ENCODE results near the gene CELF4.

CELF4 gene

GRCh38 chr18:37456395-37456794, 109.2 kb downstream of the CELF4 start:
- H3K9me3 ChIP-seq (ENCODE audit: control insufficient read depth, insufficient read depth, low read length): no peaks in the 10 kb centered on the region
- no peaks in the 10 kb centered on the region for H3K36me3 ChIP-seq (ENCODE audit: insufficient read depth, low read length)

DNA sequence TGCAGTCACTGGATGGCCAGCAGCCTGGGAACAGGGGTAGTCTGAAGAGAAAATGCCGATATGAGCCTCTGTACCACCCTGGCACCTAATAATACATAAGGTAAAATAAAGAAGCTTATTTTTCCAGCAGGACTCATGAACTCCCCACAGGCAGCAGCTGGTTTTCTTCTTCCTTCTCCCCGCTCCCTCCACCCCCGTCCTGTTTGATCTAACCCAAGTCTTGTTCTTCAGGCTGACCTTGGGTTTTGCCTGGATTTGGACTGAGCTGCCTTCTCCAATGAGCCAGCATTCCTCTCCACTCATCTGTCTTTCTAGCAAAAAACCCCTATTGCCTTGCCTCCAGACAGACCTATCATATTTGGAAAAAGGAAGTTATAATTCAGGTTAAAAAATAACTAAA, 111.8 kb downstream of the CELF4 start:
- Histone ChIP-seq H3K9ac (ENCODE audit: low read depth, low read length) (no peak overlapping the region), H3K36me3 (ENCODE audit: insufficient read depth, low read length) (no peaks in the 10 kb centered on the region), H3K4me1 (ENCODE audit: insufficient read depth, low read length) (peaks cover 16% of the 10 kb centered on the region), H3K9me3 (ENCODE audit: control insufficient read depth, insufficient read depth, low read length) (no peaks in the 10 kb centered on the region)

More at GRCh38 chr18:37456395-37456794, 109.2 kb downstream of the CELF4 start:
- no peak overlapping the region for H3K9ac ChIP-seq (ENCODE audit: low read depth, low read length)
- peaks cover 7% of the 10 kb centered on the region; the same call in 1 of the 2 replicates for H3K4me1 ChIP-seq (ENCODE audit: insufficient read depth, low read length)

DNA sequence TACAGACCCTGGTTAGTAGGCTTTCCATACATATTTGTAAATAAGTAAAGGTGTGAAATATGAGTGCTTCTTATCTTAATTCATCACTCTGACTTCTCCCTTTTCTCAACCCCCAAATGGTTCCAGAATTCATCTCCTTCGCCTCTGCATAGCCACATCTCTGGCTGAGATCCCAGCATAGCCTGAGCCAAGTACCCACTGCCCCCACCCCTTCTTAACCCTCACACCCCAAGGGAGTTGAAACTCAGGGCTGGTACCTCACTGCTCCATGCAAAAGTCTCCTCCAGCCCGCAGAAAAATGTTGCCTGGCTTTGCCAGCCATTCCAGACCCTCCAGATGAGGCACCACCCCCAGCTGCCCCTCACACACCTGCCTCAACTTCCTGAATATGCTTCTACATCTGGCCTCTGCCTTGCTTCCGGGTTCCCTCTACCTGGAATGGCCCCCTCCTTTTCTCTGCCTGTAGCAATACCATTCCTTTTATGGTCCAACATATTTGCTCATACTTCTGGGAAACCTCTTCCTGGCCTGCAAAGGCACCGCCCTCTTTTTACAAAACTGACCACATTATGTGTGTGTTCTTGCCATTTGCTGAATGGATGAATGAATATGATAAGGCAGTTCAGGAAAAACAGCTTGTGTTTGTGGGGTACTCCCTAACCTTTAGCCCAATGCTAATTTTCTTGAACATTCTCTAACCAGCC, 112.8 kb downstream of the CELF4 start:
- H3K9me3 ChIP-seq (ENCODE audit: control insufficient read depth, insufficient read depth, low read length): no peaks in the 10 kb centered on the region
- H3K4me1 ChIP-seq (ENCODE audit: insufficient read depth, low read length): peaks cover 16% of the 10 kb centered on the region
- H3K9ac ChIP-seq (ENCODE audit: low read depth, low read length): no peak overlapping the region
- H3K36me3 ChIP-seq (ENCODE audit: insufficient read depth, low read length): no peaks in the 10 kb centered on the region

DNA sequence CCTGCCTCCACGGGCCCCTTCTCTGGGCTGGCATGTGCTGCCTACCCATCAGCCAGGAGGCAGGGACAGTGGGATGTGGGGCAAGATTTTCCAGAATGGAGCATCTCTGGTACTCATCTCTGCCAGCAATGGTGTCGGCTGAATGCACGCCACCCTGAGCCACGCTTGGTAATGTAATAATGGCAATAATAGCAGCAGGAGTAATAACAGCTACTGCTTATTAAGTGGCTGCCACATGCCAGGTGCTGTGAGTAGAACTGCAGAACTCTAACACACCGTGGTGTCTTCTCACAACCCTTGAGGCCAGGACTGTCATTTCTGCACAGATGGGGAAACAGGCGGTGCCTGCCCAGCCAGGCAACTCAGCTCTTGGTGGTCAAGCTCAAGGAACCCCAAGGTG, 113.6 kb downstream of the CELF4 start:
- H3K9me3 ChIP-seq (ENCODE audit: control insufficient read depth, insufficient read depth, low read length): no peaks in the 10 kb centered on the region
- H3K36me3 ChIP-seq (ENCODE audit: insufficient read depth, low read length): no peaks in the 10 kb centered on the region
- H3K4me1 ChIP-seq (ENCODE audit: insufficient read depth, low read length): peaks cover 16% of the 10 kb centered on the region
- no peak overlapping the region for H3K9ac ChIP-seq (ENCODE audit: low read depth, low read length)

DNA sequence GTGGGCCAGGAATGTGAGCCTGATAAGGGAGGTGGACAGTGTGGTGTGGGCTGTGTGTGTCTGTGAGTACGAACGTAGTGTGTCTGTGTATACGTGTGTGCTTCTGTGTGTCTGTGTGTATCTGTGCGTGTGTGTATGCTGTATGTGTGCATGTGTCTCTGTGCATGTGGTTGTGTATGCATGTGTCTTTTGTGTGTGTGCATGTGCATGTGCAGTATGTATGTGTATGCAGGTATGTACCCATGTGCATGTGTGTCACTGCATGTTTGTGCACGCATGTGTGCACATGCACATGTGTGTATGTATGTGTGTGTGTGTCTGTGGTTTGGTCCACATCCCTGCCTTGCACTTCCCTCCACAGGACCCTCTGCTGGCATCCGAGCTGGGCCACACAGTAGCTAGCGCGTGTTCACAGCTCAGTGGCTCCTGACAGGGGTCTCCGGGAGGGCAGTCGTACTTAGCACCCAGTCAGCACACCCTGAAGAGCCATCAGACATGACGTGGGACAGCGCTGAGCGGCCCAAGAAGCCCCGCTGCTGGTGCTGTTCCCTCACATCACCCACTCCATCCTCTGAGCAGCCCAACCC, 114.3 kb downstream of the CELF4 start:
- H3K9me3 ChIP-seq (ENCODE audit: control insufficient read depth, insufficient read depth, low read length): no peaks in the 10 kb centered on the region
- no peaks in the 10 kb centered on the region for H3K36me3 ChIP-seq (ENCODE audit: insufficient read depth, low read length)
- H3K4me1 ChIP-seq (ENCODE audit: insufficient read depth, low read length): peaks cover 16% of the 10 kb centered on the region
- no peak overlapping the region for H3K9ac ChIP-seq (ENCODE audit: low read depth, low read length)

GRCh38 chr18:37450434-37451132, 115.0 kb downstream of the CELF4 start:
- no peaks in the 10 kb centered on the region for H3K36me3 ChIP-seq (ENCODE audit: insufficient read depth, low read length)
- H3K4me1 ChIP-seq (ENCODE audit: insufficient read depth, low read length): peaks cover 16% of the 10 kb centered on the region
- no peak overlapping the region; the same call in 1 of the 2 replicates for H3K9ac ChIP-seq (ENCODE audit: low read depth, low read length)

DNA sequence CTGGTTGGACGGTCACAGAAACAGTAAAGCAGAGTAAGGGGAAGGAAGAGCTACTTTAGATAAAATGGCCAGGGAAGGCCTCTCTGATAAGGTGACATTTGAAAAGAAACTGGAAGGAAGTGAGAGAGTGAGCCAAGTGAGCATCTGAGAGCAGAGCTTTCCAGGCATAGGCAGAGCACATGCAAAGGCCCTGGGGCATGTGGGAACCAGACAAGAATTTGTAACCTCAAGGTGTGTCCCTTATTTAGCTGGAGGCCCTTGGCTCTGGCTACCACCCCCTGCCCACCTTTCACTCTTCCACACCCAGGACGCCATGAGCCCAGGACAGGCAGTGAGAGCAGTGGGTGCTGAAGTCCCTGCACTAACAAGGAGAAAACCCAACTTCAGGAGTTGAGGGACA, 116.0 kb downstream of the CELF4 start:
- Histone ChIP-seq H3K36me3 (ENCODE audit: insufficient read depth, low read length) (no peaks in the 10 kb centered on the region), H3K9me3 (ENCODE audit: control insufficient read depth, insufficient read depth, low read length) (no peaks in the 10 kb centered on the region), H3K9ac (ENCODE audit: low read depth, low read length) (no peak overlapping the region), H3K4me1 (ENCODE audit: insufficient read depth, low read length) (peaks cover 22% of the 10 kb centered on the region)

More at GRCh38 chr18:37450434-37451132, 115.0 kb downstream of the CELF4 start:
- H3K9me3 ChIP-seq (ENCODE audit: control insufficient read depth, insufficient read depth, low read length): no peaks in the 10 kb centered on the region

DNA sequence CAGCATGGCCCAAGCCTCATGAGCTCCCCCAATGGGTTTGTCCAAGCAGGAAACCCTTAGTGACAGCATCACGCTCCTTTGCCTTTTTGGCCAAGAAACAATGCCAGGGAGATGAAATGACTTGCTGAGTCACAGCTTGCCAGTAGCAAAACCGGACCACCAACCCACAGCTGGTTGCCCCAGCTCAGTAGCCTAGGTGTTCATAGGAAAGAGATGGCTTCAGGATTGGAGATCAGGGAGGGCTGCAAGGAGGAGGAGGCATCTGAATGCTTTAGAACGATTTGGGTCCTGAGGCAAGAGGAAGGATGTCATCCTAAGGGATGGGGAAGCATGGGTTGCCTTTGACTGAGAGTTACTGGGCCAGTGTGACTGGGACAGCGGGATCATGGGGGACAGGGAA, 116.7 kb downstream of the CELF4 start:
- Histone ChIP-seq H3K4me1 (ENCODE audit: insufficient read depth, low read length) (peaks cover 22% of the 10 kb centered on the region), H3K9ac (ENCODE audit: low read depth, low read length) (no peak overlapping the region), H3K9me3 (ENCODE audit: control insufficient read depth, insufficient read depth, low read length) (no peaks in the 10 kb centered on the region), H3K36me3 (ENCODE audit: insufficient read depth, low read length) (no peaks in the 10 kb centered on the region)

- Histone ChIP-seq H3K36me3 (ENCODE audit: insufficient read depth, low read length) (no peaks in the 10 kb centered on the region), H3K9me3 (ENCODE audit: control insufficient read depth, insufficient read depth, low read length) (no peaks in the 10 kb centered on the region), H3K9ac (ENCODE audit: low read depth, low read length) (no peak overlapping the region), H3K4me1 (ENCODE audit: insufficient read depth, low read length) (peaks cover 23% of the 10 kb centered on the region)
These were observed 117.4 kb downstream of the CELF4 start for GRCh38 chr18:37447962-37448888.

GRCh38 chr18:37445836-37446235, 119.8 kb downstream of the CELF4 start:
- Histone ChIP-seq H3K4me1 (ENCODE audit: insufficient read depth, low read length) (peaks cover 17% of the 10 kb centered on the region), H3K9ac (ENCODE audit: low read depth, low read length) (no peak overlapping the region), H3K36me3 (ENCODE audit: insufficient read depth, low read length) (no peaks in the 10 kb centered on the region), H3K9me3 (ENCODE audit: control insufficient read depth, insufficient read depth, low read length) (no peaks in the 10 kb centered on the region)

- Histone ChIP-seq H3K4me1 (ENCODE audit: insufficient read depth, low read length) (peaks cover 13% of the 10 kb centered on the region), H3K9me3 (ENCODE audit: control insufficient read depth, insufficient read depth, low read length) (no peaks in the 10 kb centered on the region), H3K36me3 (ENCODE audit: insufficient read depth, low read length) (no peaks in the 10 kb centered on the region), H3K9ac (ENCODE audit: low read depth, low read length) (no peak overlapping the region)
These were observed 120.2 kb downstream of the CELF4 start for GRCh38 chr18:37445368-37445767.

DNA sequence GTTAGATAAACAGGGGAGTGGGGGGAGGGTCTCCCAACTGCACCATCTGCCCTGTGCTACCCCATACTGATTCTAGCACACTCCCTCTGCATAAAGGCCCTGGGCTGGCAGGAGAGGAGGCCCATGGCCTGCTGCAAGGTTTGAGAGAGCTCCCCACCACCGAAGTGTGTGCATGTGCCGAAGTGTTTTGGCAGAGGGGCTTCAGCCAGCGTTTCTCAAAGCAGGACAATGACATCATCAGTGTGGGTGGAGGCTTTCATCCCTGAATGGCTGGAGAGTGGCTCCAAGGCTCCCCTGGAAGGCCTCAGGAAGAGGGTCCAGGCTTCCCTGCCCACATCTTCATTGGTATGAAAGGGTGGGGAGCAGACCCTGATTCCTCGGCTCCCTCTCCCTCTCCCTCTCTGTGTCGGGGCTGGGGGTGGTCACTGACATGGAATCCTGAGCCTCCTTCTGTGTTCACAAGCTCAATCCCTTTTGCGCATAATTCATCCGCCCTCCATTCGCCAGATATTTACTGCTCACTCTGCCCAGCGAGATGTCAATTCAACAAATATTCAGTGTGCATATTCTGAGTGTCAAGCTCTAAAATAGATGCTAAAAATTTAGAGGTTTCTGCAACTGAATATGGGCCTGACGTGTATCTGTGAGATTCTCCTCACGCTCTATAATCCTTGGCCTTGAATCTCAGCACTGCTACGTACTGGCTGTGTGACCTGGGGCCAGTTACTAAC, 122.1 kb downstream of the CELF4 start:
- Histone ChIP-seq H3K9ac (ENCODE audit: low read depth, low read length) (no peak overlapping the region), H3K4me1 (ENCODE audit: insufficient read depth, low read length) (peaks cover 13% of the 10 kb centered on the region; the same call in 1 of the 2 replicates), H3K9me3 (ENCODE audit: control insufficient read depth, insufficient read depth, low read length) (no peaks in the 10 kb centered on the region)

GRCh38 chr18:37442477-37442876, 123.1 kb downstream of the CELF4 start:
- Histone ChIP-seq H3K9me3 (ENCODE audit: control insufficient read depth, insufficient read depth, low read length) (no peaks in the 10 kb centered on the region), H3K36me3 (ENCODE audit: insufficient read depth, low read length) (no peaks in the 10 kb centered on the region), H3K9ac (ENCODE audit: low read depth, low read length) (no peak overlapping the region), H3K4me1 (ENCODE audit: insufficient read depth, low read length) (peaks cover 13% of the 10 kb centered on the region; the same call in 1 of the 2 replicates)

More for the DNA sequence above, 122.1 kb downstream of the CELF4 start:
- H3K36me3 ChIP-seq (ENCODE audit: insufficient read depth, low read length): no peaks in the 10 kb centered on the region
